ENCODE data around the gene PAK2. TPM values are rescaled to one million over a fixed set of nuclear protein-coding genes. Genes with fewer than 3 reads are reported as not detected.

Gene PAK2
- total and polyA plus RNA-seq, 9 of the 15 experiments (the other 6 are each of a cell fraction or from before 2014, with no cell fraction given): 13.2 to 72.4 (median 35.7) TPM

- TF ChIP-seq, protein P1, sequence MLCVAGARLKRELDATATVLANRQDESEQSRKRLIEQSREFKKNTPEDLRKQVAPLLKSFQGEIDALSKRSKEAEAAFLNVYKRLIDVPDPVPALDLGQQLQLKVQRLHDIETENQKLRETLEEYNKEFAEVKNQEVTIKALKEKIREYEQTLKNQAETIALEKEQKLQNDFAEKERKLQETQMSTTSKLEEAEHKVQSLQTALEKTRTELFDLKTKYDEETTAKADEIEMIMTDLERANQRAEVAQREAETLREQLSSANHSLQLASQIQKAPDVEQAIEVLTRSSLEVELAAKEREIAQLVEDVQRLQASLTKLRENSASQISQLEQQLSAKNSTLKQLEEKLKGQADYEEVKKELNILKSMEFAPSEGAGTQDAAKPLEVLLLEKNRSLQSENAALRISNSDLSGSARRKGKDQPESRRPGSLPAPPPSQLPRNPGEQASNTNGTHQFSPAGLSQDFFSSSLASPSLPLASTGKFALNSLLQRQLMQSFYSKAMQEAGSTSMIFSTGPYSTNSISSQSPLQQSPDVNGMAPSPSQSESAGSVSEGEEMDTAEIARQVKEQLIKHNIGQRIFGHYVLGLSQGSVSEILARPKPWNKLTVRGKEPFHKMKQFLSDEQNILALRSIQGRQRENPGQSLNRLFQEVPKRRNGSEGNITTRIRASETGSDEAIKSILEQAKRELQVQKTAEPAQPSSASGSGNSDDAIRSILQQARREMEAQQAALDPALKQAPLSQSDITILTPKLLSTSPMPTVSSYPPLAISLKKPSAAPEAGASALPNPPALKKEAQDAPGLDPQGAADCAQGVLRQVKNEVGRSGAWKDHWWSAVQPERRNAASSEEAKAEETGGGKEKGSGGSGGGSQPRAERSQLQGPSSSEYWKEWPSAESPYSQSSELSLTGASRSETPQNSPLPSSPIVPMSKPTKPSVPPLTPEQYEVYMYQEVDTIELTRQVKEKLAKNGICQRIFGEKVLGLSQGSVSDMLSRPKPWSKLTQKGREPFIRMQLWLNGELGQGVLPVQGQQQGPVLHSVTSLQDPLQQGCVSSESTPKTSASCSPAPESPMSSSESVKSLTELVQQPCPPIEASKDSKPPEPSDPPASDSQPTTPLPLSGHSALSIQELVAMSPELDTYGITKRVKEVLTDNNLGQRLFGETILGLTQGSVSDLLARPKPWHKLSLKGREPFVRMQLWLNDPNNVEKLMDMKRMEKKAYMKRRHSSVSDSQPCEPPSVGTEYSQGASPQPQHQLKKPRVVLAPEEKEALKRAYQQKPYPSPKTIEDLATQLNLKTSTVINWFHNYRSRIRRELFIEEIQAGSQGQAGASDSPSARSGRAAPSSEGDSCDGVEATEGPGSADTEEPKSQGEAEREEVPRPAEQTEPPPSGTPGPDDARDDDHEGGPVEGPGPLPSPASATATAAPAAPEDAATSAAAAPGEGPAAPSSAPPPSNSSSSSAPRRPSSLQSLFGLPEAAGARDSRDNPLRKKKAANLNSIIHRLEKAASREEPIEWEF (CRISPR knock-in tag; IDR thresholded peaks at IDR 0.05): no peak
- TF ChIP-seq GABPA (tag; conservative IDR thresholded peaks at IDR 0.05; ENCODE audit: low read depth) (no peak), E2F8 (IDR thresholded peaks at IDR 0.05; ENCODE audit: low read depth, partially characterized antibody) (no peak), JUN (IDR thresholded peaks at IDR 0.05; ENCODE audit: borderline replicate concordance, low read depth, low read length) (no peak), JUN (CRISPR knock-in tag; IDR thresholded peaks at IDR 0.05; ENCODE audit: borderline replicate concordance) (0 out of 2 replicates have a peak, but pooled peaks have one; percentile 55), IRF9 (tag; IDR thresholded peaks at IDR 0.05) (no peak), ZBTB33 (CRISPR knock-in tag; IDR thresholded peaks at IDR 0.05) (no peak), SRSF3 (IDR thresholded peaks at IDR 0.05; ENCODE audit: insufficient read depth, low read length) (no peak), KAT7 (CRISPR knock-in tag; IDR thresholded peaks at IDR 0.05; ENCODE audit: borderline replicate concordance) (no peak), PHF20 (IDR thresholded peaks at IDR 0.05; ENCODE audit: partially characterized antibody) (no peak), POLR2AphosphoS5 (IDR thresholded peaks at IDR 0.05; ENCODE audit: control insufficient read depth, insufficient read depth, low read depth, low read length) (0 out of 2 replicates have a peak, but pooled peaks have one; percentile 37)
- TF ChIP-seq, protein P2, sequence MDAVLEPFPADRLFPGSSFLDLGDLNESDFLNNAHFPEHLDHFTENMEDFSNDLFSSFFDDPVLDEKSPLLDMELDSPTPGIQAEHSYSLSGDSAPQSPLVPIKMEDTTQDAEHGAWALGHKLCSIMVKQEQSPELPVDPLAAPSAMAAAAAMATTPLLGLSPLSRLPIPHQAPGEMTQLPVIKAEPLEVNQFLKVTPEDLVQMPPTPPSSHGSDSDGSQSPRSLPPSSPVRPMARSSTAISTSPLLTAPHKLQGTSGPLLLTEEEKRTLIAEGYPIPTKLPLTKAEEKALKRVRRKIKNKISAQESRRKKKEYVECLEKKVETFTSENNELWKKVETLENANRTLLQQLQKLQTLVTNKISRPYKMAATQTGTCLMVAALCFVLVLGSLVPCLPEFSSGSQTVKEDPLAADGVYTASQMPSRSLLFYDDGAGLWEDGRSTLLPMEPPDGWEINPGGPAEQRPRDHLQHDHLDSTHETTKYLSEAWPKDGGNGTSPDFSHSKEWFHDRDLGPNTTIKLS (IDR thresholded peaks at IDR 0.05; ENCODE audit: borderline replicate concordance, low read depth): no peak
These were observed 27.7 kb upstream of the PAK2 start, which contains the start of the genes CEP19 and PIGX (continued) for GRCh38 chr3:196711838-196712513.
